GM21723 (cell line): Measurements from ENCODE around the gene ZKSCAN3.
A peak's percentile ranks its signal among the peaks of the same experiment; 100 is the strongest.
"Not testable (repeated sequence)": the region's sequence is repeated elsewhere in the genome, so short reads cannot be mapped to it uniquely, and the experiment has no call there.

Source experiments
- ATAC-seq: cut with Tn5 transposase; IDR thresholded peaks from one replicate; pipeline ENCODE4 v1.9.1; 2021; ENCODE audit warnings: mild to moderate bottlenecking, moderate library complexity; ENCODE audit not compliant: unreplicated experiment

ZKSCAN3 gene

DNA sequence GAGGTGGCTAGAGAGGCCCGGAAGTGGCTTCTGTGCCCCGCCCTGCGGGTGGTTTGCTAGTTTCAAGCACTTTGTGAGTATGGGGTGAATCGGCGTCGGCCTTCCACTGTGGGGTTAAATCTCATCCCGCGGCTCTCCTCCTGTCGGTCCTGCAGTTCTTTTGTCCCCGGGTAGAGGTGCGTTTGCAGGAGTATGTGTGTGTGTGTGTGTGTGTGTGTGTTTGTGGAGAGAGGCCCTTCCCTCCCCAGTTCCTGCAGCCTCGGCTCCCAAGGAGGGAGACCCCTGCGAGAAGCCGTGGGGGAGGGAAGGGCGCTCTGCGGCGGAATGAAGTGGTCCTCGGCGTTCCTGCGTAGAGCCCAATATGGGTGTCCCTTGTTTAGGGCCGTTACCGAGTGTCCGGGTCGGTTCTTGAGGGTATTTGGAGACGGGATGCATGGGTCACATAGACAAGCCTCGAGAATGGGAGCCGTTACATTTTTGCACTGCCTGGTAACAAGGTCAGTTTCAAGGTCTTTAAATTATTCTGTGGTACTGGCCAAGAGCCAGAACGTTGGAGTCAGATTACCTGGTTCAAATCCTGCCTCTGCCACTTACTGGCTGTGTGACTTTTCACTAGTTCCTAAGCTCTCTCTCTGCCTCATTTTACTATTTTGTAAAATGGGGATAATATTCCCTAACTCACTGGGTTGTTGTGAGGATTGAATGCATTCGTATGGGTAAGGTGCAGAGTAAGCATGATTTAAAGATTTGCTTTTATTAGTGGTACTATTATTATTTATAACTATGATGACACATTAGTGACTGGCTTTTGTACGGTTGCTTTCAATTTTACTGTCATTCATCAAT is at the start of gene ZKSCAN3:
Gene ZKSCAN3, plus strand, starts transcription at position 56 of the 846 bp plus-strand sequence. CDS start 9,640 bp downstream, outside the sequence.
- ATAC-seq, result peak; percentile 98

- peak; percentile 66 for ATAC-seq
Observed at GRCh38 chr6:28303570-28303969, 46.2 kb upstream of the ZKSCAN3 start.

- not testable (repeated sequence) for ATAC-seq
Observed at GRCh38 chr6:28306363-28306762, 43.4 kb upstream of the ZKSCAN3 start.

DNA sequence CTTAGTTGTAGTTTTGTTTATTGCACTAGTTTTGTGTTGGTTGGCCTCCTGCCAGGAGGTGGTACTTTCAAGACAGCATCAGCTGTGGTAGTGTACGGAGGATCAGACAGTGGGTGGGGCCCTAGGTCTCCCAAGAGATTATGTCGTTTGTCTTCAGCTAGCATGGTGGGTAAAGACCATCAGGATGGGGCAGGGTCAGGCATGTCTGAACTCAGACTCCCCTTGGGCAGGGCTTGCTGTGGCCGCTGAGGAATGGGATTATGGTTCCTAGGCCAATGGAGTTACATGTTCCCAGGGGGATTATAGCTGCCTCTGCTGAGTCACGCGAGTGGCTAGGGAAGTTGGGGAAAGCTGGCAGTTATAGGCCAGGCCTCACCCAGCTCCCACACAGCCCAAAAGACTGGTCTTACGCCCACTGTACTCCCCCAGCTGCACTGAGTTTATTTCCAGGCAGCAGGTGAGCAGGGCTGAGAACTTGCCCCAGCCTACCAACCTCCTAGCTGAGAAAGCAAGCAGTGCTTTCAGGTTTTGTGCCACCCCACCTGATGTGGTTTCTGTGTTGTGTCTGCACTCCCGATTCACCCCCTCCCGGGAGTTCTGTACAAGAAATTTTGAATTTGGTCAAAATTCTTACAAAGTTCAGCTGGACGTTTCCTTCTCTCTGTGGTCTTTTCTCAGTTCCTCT is 38.5 kb upstream of the ZKSCAN3 start:
- ATAC-seq, result no peak

DNA sequence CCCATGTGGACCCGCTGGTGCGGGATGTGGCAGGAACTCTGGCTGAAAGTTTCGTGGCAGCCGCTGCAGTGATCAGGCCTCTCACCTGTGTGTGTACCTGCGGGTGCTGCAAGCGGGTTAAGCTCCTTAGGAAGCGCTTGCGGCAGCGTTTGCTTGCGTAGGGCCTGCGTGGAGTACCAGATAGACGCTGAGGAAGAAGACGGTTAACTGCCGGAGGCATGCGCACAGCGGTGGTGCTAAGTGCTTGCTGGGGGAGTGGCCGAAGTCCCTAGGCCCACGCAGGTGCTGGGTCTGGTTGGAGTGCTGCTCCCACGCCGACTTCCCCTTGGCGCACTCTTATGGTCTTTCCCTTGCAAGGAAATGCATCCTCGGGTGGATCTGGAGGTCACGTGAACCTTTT is 36.8 kb upstream of the ZKSCAN3 start:
- no peak for ATAC-seq

DNA sequence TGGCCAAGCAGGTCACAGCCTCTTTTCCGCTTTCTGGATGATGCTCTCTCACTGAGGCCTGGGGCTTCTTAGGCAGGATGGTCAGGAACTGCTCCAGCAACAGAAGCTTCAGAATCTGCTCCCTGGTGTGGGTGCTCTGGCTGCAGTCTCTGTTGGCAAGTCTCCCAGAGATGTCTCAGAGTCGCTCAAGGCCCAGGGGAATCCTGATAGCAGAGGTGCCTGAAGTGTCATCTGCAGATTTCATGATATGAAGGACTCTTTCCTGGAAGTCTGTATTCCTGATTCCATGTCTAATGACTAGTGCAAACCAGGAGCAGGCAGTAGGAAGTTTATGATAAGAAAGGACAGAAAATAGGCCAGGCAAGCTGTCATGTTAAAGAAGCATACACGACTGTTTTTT is 34.1 kb upstream of the ZKSCAN3 start:
- no peak for ATAC-seq

DNA sequence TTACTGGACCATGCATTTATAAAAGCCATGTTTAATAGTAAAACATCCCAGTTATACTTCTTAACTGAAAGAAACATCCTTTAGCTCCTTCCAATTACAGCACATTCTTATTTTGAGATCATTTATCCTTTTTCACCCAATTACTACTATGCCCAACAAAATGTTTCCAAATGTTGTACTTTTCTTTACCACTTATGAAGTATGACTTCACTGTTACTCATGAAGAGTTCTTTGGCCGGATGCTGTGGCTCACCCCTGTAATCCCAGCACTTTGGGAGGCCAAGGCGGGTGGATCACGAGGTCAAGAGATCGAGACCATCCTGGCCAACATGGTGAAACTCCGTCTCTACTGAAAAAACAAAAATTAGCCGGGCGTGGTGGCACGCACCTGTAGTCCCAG is 31.9 kb upstream of the ZKSCAN3 start:
- not testable (repeated sequence) for ATAC-seq

DNA sequence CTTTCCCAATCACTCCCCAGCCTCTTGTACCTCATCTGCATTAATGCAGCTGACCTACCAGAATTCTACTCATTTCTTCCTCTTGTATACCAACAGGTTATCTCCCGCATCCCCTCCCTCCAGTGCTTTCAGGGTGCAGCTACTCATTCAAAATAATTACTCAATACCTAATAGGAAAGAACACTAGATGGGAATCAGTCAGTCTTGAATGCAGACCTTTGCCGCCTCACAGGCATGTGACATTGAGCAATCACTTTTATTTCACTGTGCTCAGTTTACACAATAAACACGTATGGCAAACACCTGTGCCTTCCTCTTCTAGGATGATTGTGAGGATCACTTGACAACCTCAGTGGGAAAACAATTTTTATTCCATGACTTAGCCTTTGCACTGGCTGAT is 27.1 kb upstream of the ZKSCAN3 start:
- no peak for ATAC-seq

GRCh38 chr6:28323813-28324424 is 25.8 kb upstream of the ZKSCAN3 start:
- ATAC-seq, result no peak

GRCh38 chr6:28326371-28326948 is 23.3 kb upstream of the ZKSCAN3 start:
- ATAC-seq, result no peak

GRCh38 chr6:28330041-28330440 is 19.7 kb upstream of the ZKSCAN3 start:
- ATAC-seq, result no peak

- no peak for ATAC-seq
Observed at GRCh38 chr6:28333047-28333446, 16.7 kb upstream of the ZKSCAN3 start.

DNA sequence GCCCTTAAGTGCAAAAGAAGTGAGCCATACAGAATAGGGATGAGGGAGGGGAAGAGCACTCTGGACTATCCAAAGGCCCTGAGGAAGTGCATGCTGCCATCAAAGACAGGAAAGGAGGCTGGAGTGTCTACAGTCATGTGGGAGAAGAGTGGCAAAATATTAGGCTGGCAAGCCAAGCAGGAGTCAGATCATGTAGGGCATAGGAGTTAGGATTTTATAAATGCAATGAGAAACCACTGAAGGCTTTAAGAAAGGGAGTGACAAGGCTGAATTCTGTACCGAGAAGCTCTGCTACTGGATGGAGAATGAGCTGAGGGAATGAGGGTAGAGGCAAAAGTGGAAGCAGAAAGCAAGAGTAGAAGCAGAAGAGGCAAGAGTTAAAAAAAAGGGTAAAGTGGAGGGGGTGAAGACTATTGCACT is 16.1 kb upstream of the ZKSCAN3 start:
- ATAC-seq, result no peak

GRCh38 chr6:28334286-28335039 is 15.3 kb upstream of the ZKSCAN3 start:
- no peak for ATAC-seq

GRCh38 chr6:28335040-28335563 is 14.6 kb upstream of the ZKSCAN3 start:
- no peak for ATAC-seq

GRCh38 chr6:28335564-28336283 is 14.0 kb upstream of the ZKSCAN3 start, which contains the start of gene ZSCAN31:
ZSCAN31 (minus strand) TSS chr6:28336148; CDS start chr6:28329683, 6,465 bp downstream.
- peak; percentile 88 for ATAC-seq

DNA sequence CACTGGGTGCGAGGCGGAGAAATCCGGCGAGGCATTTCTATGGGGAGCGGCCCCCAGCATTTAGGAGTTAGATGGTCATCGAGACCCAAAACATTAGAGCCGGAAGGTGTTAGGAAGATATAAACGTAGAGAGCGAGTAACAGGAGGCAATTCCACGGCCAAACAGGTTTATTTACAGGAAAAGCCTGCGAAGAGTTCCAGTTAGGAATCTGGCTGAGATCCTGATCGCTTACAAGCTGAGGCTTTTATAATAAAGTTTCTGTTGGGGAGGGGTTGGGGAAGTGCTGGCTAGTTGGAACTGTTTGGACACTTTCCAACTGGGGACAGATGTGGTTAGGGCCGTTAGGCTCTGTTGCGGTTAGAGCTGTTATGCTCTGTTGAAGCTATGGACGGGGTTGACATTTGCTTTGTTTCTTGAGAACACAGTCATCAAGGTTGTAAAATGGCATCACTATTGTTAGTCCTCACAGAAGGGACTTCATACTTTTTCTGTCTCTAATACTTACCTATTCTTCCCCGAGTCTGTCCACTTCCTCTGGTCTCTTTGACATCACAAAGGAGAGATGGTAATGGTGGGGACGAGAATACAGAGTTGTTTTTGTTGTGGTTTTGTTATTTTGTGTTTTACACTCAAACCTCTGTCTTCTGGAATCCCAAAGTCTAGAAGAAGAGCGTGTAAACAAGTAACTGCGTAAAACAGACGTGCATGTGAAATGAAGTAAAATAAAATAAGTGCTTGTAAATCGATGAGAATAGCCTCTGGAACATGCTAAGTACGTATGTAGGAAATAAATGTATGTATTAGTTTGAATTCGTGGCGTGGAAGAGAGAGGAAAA is 13.2 kb upstream of the ZKSCAN3 start:
- ATAC-seq, result peak; percentile 41

DNA sequence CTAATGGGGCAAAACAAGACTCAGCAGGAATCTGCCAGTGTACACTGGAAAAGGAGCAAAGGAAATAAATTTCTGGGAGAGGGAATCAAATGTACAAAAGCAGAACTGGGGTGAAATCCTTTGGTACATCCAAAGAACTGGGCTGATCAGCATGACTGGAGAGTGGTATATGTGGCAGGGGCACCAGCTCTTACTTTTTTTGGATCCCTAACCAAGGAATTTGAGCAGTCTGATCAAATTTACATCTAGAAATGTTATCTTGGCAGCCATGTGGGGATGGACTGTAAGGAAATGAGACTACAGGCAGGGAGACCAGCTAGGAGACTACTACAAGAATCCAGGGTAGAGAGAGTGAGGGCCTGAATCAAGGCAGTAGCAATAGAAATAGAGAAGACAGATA is 12.6 kb upstream of the ZKSCAN3 start:
- no peak for ATAC-seq
